HG03196 (cell line): ENCODE results near the gene PAQR9.

Experiments used
- ATAC-seq: cut with Tn5 transposase; IDR thresholded peaks from one replicate; pipeline ENCODE4 v1.9.1; 2021; ENCODE audit not compliant: unreplicated experiment

Gene PAQR9

GRCh38 chr3:142926368-142926944 lies 37.0 kb downstream of the PAQR9 start:
- no peak for ATAC-seq

- ATAC-seq: no peak
Observed at GRCh38 chr3:142925140-142925539, 38.3 kb downstream of the PAQR9 start.

- ATAC-seq: no peak
Observed at GRCh38 chr3:142923694-142924093, 39.8 kb downstream of the PAQR9 start.

- ATAC-seq: no peak
Observed at GRCh38 chr3:142916605-142917004, 46.9 kb downstream of the PAQR9 start.

GRCh38 chr3:142915636-142916035 lies 47.8 kb downstream of the PAQR9 start:
- ATAC-seq: no peak

GRCh38 chr3:142914286-142914811 lies 49.1 kb downstream of the PAQR9 start:
- no peak for ATAC-seq

GRCh38 chr3:142913432-142913831 lies 50.0 kb downstream of the PAQR9 start:
- ATAC-seq: no peak

- ATAC-seq: no peak
Observed at GRCh38 chr3:142912402-142913172, 50.9 kb downstream of the PAQR9 start.
